Measurements from ENCODE around the gene ROR1. TPM values are rescaled to one million over a fixed set of nuclear protein-coding genes. Genes with fewer than 3 reads are reported as not detected.

ROR1 gene
- total RNA-seq, 6 donors from 2014 or later, result 19.7 to 39.8 (median 28.5) TPM

DNA sequence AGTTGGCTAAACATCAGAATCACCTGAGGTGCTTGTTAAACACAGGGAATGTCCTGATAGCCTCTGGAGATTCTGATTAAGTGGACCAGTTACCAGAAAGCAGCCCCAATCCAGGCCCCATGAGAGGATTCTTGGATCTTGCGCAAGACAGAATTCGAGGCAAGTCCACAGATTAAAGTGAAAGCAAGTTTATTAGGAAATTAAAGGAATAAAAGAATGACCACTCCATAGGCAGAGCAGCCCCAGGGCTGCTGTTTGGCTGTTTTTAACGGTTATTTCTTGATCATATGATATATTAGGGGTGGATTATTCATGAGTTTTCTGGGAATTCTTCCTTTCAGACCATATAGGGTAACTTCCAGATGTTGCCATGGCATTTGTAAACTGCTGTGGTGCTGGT, 176.2 kb downstream of the ROR1 start:
- ATAC-seq (ENCODE audit: low FRiP score in 2 of 2) (peak in 1 of 2 donors; percentile 49), DNase-seq (peak in 1 of 2 donors; percentile 75)
- Histone ChIP-seq H3K27me3 (no peaks in the 10 kb centered on the region), H3K27ac (peak overlapping the region; percentile 4 to 55 (median 10)), H3K4me1 (peaks cover 2 to 25% (median 7%) of the 10 kb centered on the region in 4 donors), H3K36me3 (no peaks in the 10 kb centered on the region), H3K9me3 (peaks cover 0 to 10% (median 4%) of the 10 kb centered on the region in 4 donors), H3K4me3 (no peak overlapping the region)
- WGBS, 2 donors, result 39 to 50% methylated on average over 3 of the region's 3 CpGs
- TF ChIP-seq EP300 (IDR thresholded peaks at IDR 0.05) (peak in 1 of 4 donors; percentile 70), POLR2AphosphoS5 (IDR thresholded peaks at IDR 0.05) (peak in 1 of 2 donors; percentile 26), POLR2A (IDR thresholded peaks at IDR 0.05) (no peak)

DNA sequence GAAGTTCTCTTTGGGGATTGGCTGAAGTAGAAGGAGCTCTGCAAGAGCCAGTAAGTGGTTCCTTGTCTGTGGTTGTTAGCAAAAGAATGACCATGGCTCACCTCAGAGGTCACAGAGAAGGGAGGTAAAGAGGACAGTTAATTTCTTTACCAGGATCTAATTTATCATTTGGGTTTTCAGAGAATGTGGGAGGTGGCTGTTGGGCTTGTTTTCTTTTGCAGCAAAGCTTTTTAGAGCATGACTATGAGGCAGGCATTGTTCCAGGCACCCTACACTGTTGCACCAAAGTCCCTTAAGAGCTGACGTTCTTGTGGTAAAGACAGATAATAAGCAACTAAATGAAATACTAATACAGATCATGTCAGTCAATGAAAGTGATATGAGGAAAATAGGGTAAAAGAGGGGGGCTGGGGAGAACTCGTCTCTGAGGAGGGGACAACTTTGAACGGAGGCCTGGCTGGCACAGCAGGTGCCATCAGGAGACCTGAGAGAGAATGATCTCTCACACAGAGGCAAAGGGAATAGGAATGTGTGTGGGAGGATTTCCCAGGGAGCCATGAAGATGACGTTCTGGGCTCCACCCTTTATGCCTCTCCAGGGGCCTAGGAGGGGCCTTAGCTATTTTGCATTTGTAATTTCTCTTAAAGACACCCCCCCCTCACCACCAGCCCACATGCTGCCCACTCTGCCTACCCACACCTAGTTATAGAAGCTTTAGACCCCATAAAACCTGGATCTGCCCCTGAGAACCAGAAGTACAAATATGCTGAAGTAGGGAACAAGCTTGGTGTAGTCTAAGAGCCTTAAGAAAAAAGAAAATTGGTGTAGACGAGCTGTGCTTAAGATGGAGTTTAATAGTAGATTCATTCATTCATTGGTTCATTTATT, 177.5 kb downstream of the ROR1 start:
- Histone ChIP-seq H3K36me3 (no peaks in the 10 kb centered on the region), H3K4me1 (peaks cover 2 to 25% (median 7%) of the 10 kb centered on the region in 4 donors), H3K4me3 (no peak overlapping the region), H3K27me3 (no peaks in the 10 kb centered on the region), H3K9me3 (peaks cover 0 to 10% (median 4%) of the 10 kb centered on the region in 4 donors), H3K27ac (no peak overlapping the region)
- WGBS, 2 donors, result 70 to 73% methylated on average over 5 of the region's 5 CpGs
- TF ChIP-seq, protein P1, sequence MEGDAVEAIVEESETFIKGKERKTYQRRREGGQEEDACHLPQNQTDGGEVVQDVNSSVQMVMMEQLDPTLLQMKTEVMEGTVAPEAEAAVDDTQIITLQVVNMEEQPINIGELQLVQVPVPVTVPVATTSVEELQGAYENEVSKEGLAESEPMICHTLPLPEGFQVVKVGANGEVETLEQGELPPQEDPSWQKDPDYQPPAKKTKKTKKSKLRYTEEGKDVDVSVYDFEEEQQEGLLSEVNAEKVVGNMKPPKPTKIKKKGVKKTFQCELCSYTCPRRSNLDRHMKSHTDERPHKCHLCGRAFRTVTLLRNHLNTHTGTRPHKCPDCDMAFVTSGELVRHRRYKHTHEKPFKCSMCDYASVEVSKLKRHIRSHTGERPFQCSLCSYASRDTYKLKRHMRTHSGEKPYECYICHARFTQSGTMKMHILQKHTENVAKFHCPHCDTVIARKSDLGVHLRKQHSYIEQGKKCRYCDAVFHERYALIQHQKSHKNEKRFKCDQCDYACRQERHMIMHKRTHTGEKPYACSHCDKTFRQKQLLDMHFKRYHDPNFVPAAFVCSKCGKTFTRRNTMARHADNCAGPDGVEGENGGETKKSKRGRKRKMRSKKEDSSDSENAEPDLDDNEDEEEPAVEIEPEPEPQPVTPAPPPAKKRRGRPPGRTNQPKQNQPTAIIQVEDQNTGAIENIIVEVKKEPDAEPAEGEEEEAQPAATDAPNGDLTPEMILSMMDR (IDR thresholded peaks at IDR 0.05), result no peak
- TF ChIP-seq EP300 (IDR thresholded peaks at IDR 0.05) (no peak), POLR2A (IDR thresholded peaks at IDR 0.05) (no peak), POLR2AphosphoS5 (IDR thresholded peaks at IDR 0.05) (no peak)
- ATAC-seq (ENCODE audit: low FRiP score in 2 of 2) (no peak), DNase-seq (no peak)

GRCh38 chr1:63954187-63954586, 180.4 kb downstream of the ROR1 start:
- ATAC-seq (ENCODE audit: low FRiP score in 2 of 2), result no peak
- no peak for TF ChIP-seq POLR2AphosphoS5 (IDR thresholded peaks at IDR 0.05)
- no peak for TF ChIP-seq POLR2A (IDR thresholded peaks at IDR 0.05)
- TF ChIP-seq, protein P1 (IDR thresholded peaks at IDR 0.05), result no peak
- TF ChIP-seq EP300 (IDR thresholded peaks at IDR 0.05), result no peak

GRCh38 chr1:63955370-63956145, 181.7 kb downstream of the ROR1 start:
- no peak for TF ChIP-seq POLR2AphosphoS5 (IDR thresholded peaks at IDR 0.05)
- no peak for TF ChIP-seq POLR2A (IDR thresholded peaks at IDR 0.05)
- TF ChIP-seq EP300 (IDR thresholded peaks at IDR 0.05), result no peak
- TF ChIP-seq, protein P1 (IDR thresholded peaks at IDR 0.05), result no peak
- peak in 1 of 2 donors; percentile 18 for ATAC-seq (ENCODE audit: low FRiP score in 2 of 2)
- peaks cover 0 to 10% (median 4%) of the 10 kb centered on the region in 4 donors for H3K9me3 ChIP-seq
- peaks cover 0 to 7% (median 2%) of the 10 kb centered on the region in 4 donors for H3K4me1 ChIP-seq
- 74 to 80% methylated on average over 7 to 8 of the region's 8 CpGs for whole genome bisulfite sequencing, 2 donors
- DNase-seq, result no peak
- H3K27me3 ChIP-seq, result no peaks in the 10 kb centered on the region
- H3K27ac ChIP-seq, result no peak overlapping the region
- no peaks in the 10 kb centered on the region for H3K36me3 ChIP-seq
- no peak overlapping the region for H3K4me3 ChIP-seq

More at GRCh38 chr1:63954187-63954586, 180.4 kb downstream of the ROR1 start:
- H3K36me3 ChIP-seq, result no peaks in the 10 kb centered on the region
- no peak overlapping the region for H3K27ac ChIP-seq
- H3K27me3 ChIP-seq, result no peaks in the 10 kb centered on the region
- H3K4me3 ChIP-seq, result no peak overlapping the region
- H3K4me1 ChIP-seq, result peaks cover 0 to 18% (median 7%) of the 10 kb centered on the region in 4 donors
- H3K9me3 ChIP-seq, result peaks cover 0 to 10% (median 4%) of the 10 kb centered on the region in 4 donors
- 86 to 100% methylated on average over 1 of the region's 1 CpG for WGBS, 2 donors
- DNase-seq, result no peak

- H3K4me3 ChIP-seq, result no peak overlapping the region
- peaks cover 0 to 10% (median 4%) of the 10 kb centered on the region in 4 donors for H3K9me3 ChIP-seq
- H3K27ac ChIP-seq, result no peak overlapping the region
- TF ChIP-seq POLR2A (IDR thresholded peaks at IDR 0.05), result no peak
- H3K36me3 ChIP-seq, result no peaks in the 10 kb centered on the region
- ATAC-seq (ENCODE audit: low FRiP score in 2 of 2) (no peak), DNase-seq (no peak)
- no peaks in the 10 kb centered on the region for H3K4me1 ChIP-seq
- H3K27me3 ChIP-seq, result no peaks in the 10 kb centered on the region
- WGBS, 2 donors, result 86 to 90% methylated on average over 2 of the region's 2 CpGs
Measured at GRCh38 chr1:63958556-63958955, 184.7 kb downstream of the ROR1 start.
